SK-N-SH (cell line): ENCODE results near the gene CRB3. TPM values are rescaled to one million over a fixed set of nuclear protein-coding genes. Genes with fewer than 3 reads are reported as not detected.

Experiments
- CTCF ChIA-PET: fragments of 300-600, 350-600 bp; formaldehyde crosslinking; extraction: SDS; loops from one replicate; lab custom pipeline; 2021; lab: Yijun Ruan, JAX
- POLR2A ChIA-PET: fragments of 350-600 bp; sonication (Branson Sonifier 250); formaldehyde crosslinking; extraction: SDS; loops from one replicate; lab custom pipeline; 2020; ENCODE audit warnings: antibody characterized with exemption, inconsistent platforms; lab: Yijun Ruan, JAX
- DNase-seq: peaks from one replicate; pipeline ENCODE4 v3.0.0; 2012
- H2AFZ ChIP-seq: fragments of 200-600 bp; sonication (generic); 2 replicates; pipeline ENCODE4 v1.8.1; 2016; ENCODE audit warnings: antibody characterized with exemption, mild to moderate bottlenecking, low read depth
- H3F3A ChIP-seq: fragments of 200-600 bp; sonication (generic); replicated peaks from 2 replicates; pipeline ENCODE3; 2016; ENCODE audit warnings: antibody characterized with exemption, mild to moderate bottlenecking; ENCODE audit not compliant: insufficient read depth
- H3K27ac ChIP-seq, 2 experiments: fragments of 200-500 bp in 1 of 2; fragments of 200-600 bp in 1 of 2; sonication (Bioruptor generic) in 1 of 2; sonication (generic), shearing (Covaris generic) in 1 of 2; 2 replicates each; pipeline versions ENCODE4 v1.5.1 to v1.6.1; 2014 to 2016; ENCODE audit warnings: low read depth in 2 of 2, inconsistent platforms in 1 of 2, low read length in 1 of 2, mild to moderate bottlenecking in 1 of 2, mixed read lengths in 1 of 2
- H3K27me3 ChIP-seq: fragments of 200-600 bp; sonication (generic), shearing (Covaris generic); 2 replicates; pipeline ENCODE4 v1.6.1; 2016; ENCODE audit warnings: mixed run types; ENCODE audit not compliant: insufficient read depth
- H3K36me3 ChIP-seq, 2 experiments: fragments of 200-500 bp in 1 of 2; fragments of 200-600 bp in 1 of 2; sonication (Bioruptor generic) in 1 of 2; sonication (generic) in 1 of 2; replicated peaks in 1 of 2; 2 replicates each; pipeline versions ENCODE3 to v1.5.1; 2014 to 2016; ENCODE audit warnings: low read length in 1 of 2, mild to moderate bottlenecking in 1 of 2; ENCODE audit not compliant: insufficient read depth in 2 of 2, control insufficient read depth in 1 of 2
- H3K4me1 ChIP-seq, 2 experiments: fragments of 200-500 bp in 1 of 2; fragments of 200-600 bp in 1 of 2; sonication (Bioruptor generic) in 1 of 2; sonication (generic), shearing (Covaris generic) in 1 of 2; 2 replicates each; pipeline versions ENCODE4 v1.5.1 to v1.6.1; 2014 to 2016; ENCODE audit warnings: low read depth in 1 of 2, low read length in 1 of 2, mixed run types in 1 of 2; ENCODE audit not compliant: insufficient read depth in 2 of 2, control insufficient read depth in 1 of 2
- H3K4me2 ChIP-seq: fragments of 200-600 bp; sonication (generic), shearing (Covaris generic); 2 replicates; pipeline ENCODE4 v1.6.1; 2017; ENCODE audit warnings: mixed run types
- H3K4me3 ChIP-seq, 2 experiments: fragments of 200-500 bp in 1 of 2; fragments of 200-600 bp in 1 of 2; sonication (Bioruptor generic) in 1 of 2; sonication (generic), shearing (Covaris generic) in 1 of 2; 2 replicates each; pipeline versions ENCODE4 v1.5.1 to v1.8.1; 2014 to 2016; ENCODE audit warnings: low read depth in 2 of 2, inconsistent platforms in 1 of 2, low read length in 1 of 2, mild to moderate bottlenecking in 1 of 2, mixed read lengths in 1 of 2, moderate library complexity in 1 of 2
- H3K79me2 ChIP-seq: fragments of 200-600 bp; sonication (generic); 2 replicates; pipeline ENCODE4 v1.8.1; 2017; ENCODE audit warnings: mild to moderate bottlenecking; ENCODE audit not compliant: insufficient read depth
- H3K9ac ChIP-seq: fragments of 200-600 bp; sonication (generic); 2 replicates; pipeline ENCODE4 v1.6.1; 2017; ENCODE audit warnings: mixed run types
- H3K9me2 ChIP-seq: fragments of 200-600 bp; sonication (generic); 2 replicates; pipeline ENCODE4 v1.6.1; 2017; ENCODE audit warnings: mixed run types
- H3K9me3 ChIP-seq: fragments of 200-600 bp; sonication (generic); 2 replicates; pipeline ENCODE4 v1.6.1; 2017; ENCODE audit warnings: mixed run types, mild to moderate bottlenecking, moderate library complexity
- H4K20me1 ChIP-seq: fragments of 200-600 bp; sonication (generic); 2 replicates; pipeline ENCODE4 v1.6.1; 2017; ENCODE audit warnings: mild to moderate bottlenecking, mixed run types; ENCODE audit not compliant: insufficient read depth
- CHD2 ChIP-seq: fragments of 150-350 bp; IDR thresholded peaks from 2 replicates; pipeline ENCODE4 v1.6.1; 2018; ENCODE audit warnings: low read length; ENCODE audit not compliant: partially characterized antibody
- ELF1 ChIP-seq: IDR thresholded peaks from 2 replicates; pipeline ENCODE4 v1.4.0; 2012
- EP300 ChIP-seq, 2 experiments: IDR thresholded peaks; 2 replicates each; pipeline versions ENCODE4 v1.4.0 to v1.6.1; 2012; ENCODE audit warnings: borderline replicate concordance in 1 of 2, low read depth in 1 of 2, low read length in 1 of 2
- EZH2phosphoT487 ChIP-seq: fragments of 200-600 bp; sonication (generic); IDR thresholded peaks from 2 replicates; pipeline ENCODE4 v1.6.1; 2017; ENCODE audit warnings: low read depth, mixed run types, mild to moderate bottlenecking, antibody characterized with exemption, moderate library complexity, borderline replicate concordance
- FOXJ3 ChIP-seq: sonication (generic); formaldehyde crosslinking; IDR thresholded peaks from 2 replicates; pipeline ENCODE4 v1.5.1; 2020; ENCODE audit warnings: mild to moderate bottlenecking, missing genetic modification reagents
- MXI1 ChIP-seq: IDR thresholded peaks from 2 replicates; pipeline ENCODE4 v1.6.1; 2012; ENCODE audit warnings: mild to moderate bottlenecking, low read depth, low read length, improper control_type of control experiment
- NRF1 ChIP-seq: IDR thresholded peaks from 2 replicates; pipeline ENCODE4 v1.6.1; 2012; ENCODE audit warnings: low read depth, mild to moderate bottlenecking, low read length
- PBX3 ChIP-seq: IDR thresholded peaks from 2 replicates; pipeline ENCODE4; 2012
- POLR2AphosphoS5 ChIP-seq: IDR thresholded peaks from 2 replicates; pipeline ENCODE4 v1.6.1; 2012; ENCODE audit warnings: low read depth, low read length
- REST ChIP-seq: IDR thresholded peaks from 2 replicates; pipeline ENCODE4 v1.6.1; 2012; ENCODE audit warnings: mild to moderate bottlenecking, low read depth, low read length, moderate library complexity
- RFX5 ChIP-seq: IDR thresholded peaks from 2 replicates; pipeline ENCODE4 v1.6.1; 2012; ENCODE audit warnings: mild to moderate bottlenecking, improper control_type of control experiment, low read length
- SIN3A ChIP-seq: IDR thresholded peaks from 2 replicates; pipeline ENCODE4 v1.6.1; 2012; ENCODE audit warnings: low read depth, mild to moderate bottlenecking, low read length, moderate library complexity, borderline replicate concordance
- SMC3 ChIP-seq: IDR thresholded peaks from 2 replicates; pipeline ENCODE4 v1.6.1; 2012; ENCODE audit warnings: low read depth, low read length, improper control_type of control experiment
- TAF1 ChIP-seq: IDR thresholded peaks from 2 replicates; pipeline ENCODE4 v1.6.1; 2012; ENCODE audit warnings: low read depth, mild to moderate bottlenecking, low read length, moderate library complexity, borderline replicate concordance
- TCF12 ChIP-seq: IDR thresholded peaks from 2 replicates; pipeline ENCODE4 v1.4.0; 2012
- USF1 ChIP-seq: IDR thresholded peaks from 2 replicates; pipeline ENCODE4 v1.4.0; 2012; ENCODE audit warnings: low read depth, borderline replicate concordance
- WGBS: methylation state at CpG from one replicate; pipeline ENCODE4 v1.1.6; 2017; ENCODE audit warnings: low lambda C conversion rate; 5-methylcytosine and 5-hydroxymethylcytosine counted together
- polyA plus RNA-seq, 3 experiments: library from polyadenylated mRNA; depleted of rRNA; stranded (reverse); fragments of >200 nt; gene quantifications; 2 replicates each; pipeline ENCODE4 v1.2.3, GENCODE V29; 2012

Gene CRB3
- polyA plus RNA-seq, 1 of the 3 experiments (the other 2 are of a cell fraction), result not detected

- no peaks in the 10 kb centered on the region for H3K27me3 ChIP-seq
- no peak overlapping the region for H2AFZ ChIP-seq
- no peaks in the 10 kb centered on the region for H3F3A ChIP-seq
- no peaks in the 10 kb centered on the region for H3K9me2 ChIP-seq
- ChIA-PET CTCF (interaction anchor here (2.2 kb wide), 1 partner anchor 8 kb away, joined by 14 read pairs; the partner anchor contains the start of gene DENND1C), POLR2A (no interaction called here)
- TF ChIP-seq TAF1 (no peak), SIN3A (no peak), CHD2 (no peak), RFX5 (no peak), ELF1 (no peak), FOXJ3 (CRISPR knock-in tag) (no peak), NRF1 (no peak), MXI1 (no peak), PBX3 (no peak), USF1 (no peak), REST (no peak), TCF12 (no peak), EZH2phosphoT487 (no peak), SMC3 (no peak), POLR2AphosphoS5 (no peak), EP300 (IDR thresholded peaks at IDR 0.05; ENCODE audit: borderline replicate concordance in 1 of 2, low read depth in 1 of 2, low read length in 1 of 2) (no peak)
- 15% methylated on average over 2 of the region's 2 CpGs for WGBS
- H3K27ac ChIP-seq, result no peak overlapping the region
- H3K36me3 ChIP-seq, result no peaks in the 10 kb centered on the region
- H3K79me2 ChIP-seq, result no peaks in the 10 kb centered on the region
- H3K4me1 ChIP-seq, result no peaks in the 10 kb centered on the region; a peak in 1 of 4 replicates
- no peak overlapping the region for H3K4me3 ChIP-seq
- no peaks in the 10 kb centered on the region for H3K9me3 ChIP-seq
- no peak for DNase-seq
- H3K9ac ChIP-seq, result no peak overlapping the region
- H3K4me2 ChIP-seq, result peak overlapping the region; percentile 5; the same call in 1 of the 2 replicates
- no peaks in the 10 kb centered on the region for H4K20me1 ChIP-seq
Measured at GRCh38 chr19:6490134-6490533, 26.1 kb downstream of the CRB3 start.
